BJ (cell line): ENCODE measurements around the gene LDB1. TPM values are rescaled to one million over a fixed set of nuclear protein-coding genes. Genes with fewer than 3 reads are reported as not detected.

Source experiments
- CTCF ChIA-PET: fragments of 350-600 bp; formaldehyde crosslinking; extraction: SDS; loops from one replicate; lab custom pipeline; 2021; ENCODE audit warnings: antibody characterized with exemption, inconsistent platforms; lab: Yijun Ruan, JAX
- POLR2A ChIA-PET: fragments of 300-600 bp; sonication (Branson Sonifier 250); formaldehyde crosslinking; extraction: SDS; loops from one replicate; lab custom pipeline; 2021; ENCODE audit warnings: antibody characterized with exemption; lab: Charles Lee
- DNase-seq: peaks from one replicate; pipeline ENCODE4 v3.0.0-alpha.2; 2011; ENCODE audit warnings: low read depth
- H3K27me3 ChIP-seq: 2 replicates; pipeline ENCODE4 v1.6.0; 2011; ENCODE audit warnings: low read length; ENCODE audit not compliant: control insufficient read depth, insufficient read depth
- H3K36me3 ChIP-seq: 2 replicates; pipeline ENCODE4 v1.5.1; 2011; ENCODE audit warnings: low read length; ENCODE audit not compliant: control insufficient read depth, insufficient read depth
- H3K4me3 ChIP-seq: 2 replicates; pipeline ENCODE4 v1.5.1; 2011; ENCODE audit warnings: low read depth, mild to moderate bottlenecking, control low read depth, low read length
- polyA plus RNA-seq: library from polyadenylated mRNA; depleted of rRNA; stranded (reverse); fragments of >200 nt; gene quantifications from 2 replicates; pipeline ENCODE4 v1.2.3, GENCODE V29; 2011
- TF ChIP-seq, protein P1 (sequence below): IDR thresholded peaks from 2 replicates; pipeline ENCODE4 v1.5.1; 2011; ENCODE audit warnings: low read depth, mild to moderate bottlenecking, control low read depth, inconsistent platforms, low read length, moderate library complexity; ENCODE audit not compliant: insufficient read depth

The LDB1 gene
- polyA plus RNA-seq, 1 experiment = 115 TPM

DNA sequence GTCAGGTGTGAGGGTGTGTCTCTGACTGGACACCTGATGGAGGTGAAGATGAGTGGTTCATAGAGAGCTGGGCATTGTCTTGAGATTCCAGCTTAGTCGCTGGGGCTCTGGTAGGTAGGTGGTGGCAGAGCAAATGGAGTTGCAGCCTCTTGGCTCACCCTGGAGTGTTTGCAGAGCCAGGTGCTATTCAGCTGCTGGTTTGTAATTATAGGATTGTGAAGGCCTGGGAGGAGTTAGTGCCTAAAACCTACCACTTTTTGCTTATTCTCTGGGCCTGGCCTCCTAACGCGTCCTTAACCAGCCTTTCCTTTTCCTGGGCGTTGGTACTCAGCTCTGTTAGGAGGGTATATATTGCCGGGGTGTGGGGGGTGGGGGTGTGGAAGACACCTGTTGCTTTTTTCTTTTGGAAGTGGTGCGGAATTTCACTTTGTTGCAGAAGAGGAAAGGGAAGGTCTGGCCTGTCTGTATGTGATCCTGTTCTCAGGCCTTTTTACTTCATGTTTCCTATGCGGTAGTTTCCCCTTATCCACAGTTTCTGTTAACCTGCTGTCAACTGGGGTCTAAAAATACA, 15.9 kb upstream of the LDB1 start:
- CTCF ChIA-PET = interaction anchor here (0.6 kb wide), 2 partner anchors 11 to 22 kb away, joined by 3 to 6 read pairs; no protein-coding TSS in a partner anchor
- TF ChIP-seq, protein P1, sequence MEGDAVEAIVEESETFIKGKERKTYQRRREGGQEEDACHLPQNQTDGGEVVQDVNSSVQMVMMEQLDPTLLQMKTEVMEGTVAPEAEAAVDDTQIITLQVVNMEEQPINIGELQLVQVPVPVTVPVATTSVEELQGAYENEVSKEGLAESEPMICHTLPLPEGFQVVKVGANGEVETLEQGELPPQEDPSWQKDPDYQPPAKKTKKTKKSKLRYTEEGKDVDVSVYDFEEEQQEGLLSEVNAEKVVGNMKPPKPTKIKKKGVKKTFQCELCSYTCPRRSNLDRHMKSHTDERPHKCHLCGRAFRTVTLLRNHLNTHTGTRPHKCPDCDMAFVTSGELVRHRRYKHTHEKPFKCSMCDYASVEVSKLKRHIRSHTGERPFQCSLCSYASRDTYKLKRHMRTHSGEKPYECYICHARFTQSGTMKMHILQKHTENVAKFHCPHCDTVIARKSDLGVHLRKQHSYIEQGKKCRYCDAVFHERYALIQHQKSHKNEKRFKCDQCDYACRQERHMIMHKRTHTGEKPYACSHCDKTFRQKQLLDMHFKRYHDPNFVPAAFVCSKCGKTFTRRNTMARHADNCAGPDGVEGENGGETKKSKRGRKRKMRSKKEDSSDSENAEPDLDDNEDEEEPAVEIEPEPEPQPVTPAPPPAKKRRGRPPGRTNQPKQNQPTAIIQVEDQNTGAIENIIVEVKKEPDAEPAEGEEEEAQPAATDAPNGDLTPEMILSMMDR = no peak
- POLR2A ChIA-PET = no interaction called here
- no peak for DNase-seq
- Histone ChIP-seq H3K36me3 (peaks cover 30% of the 10 kb centered on the region), H3K4me3 (no peak overlapping the region), H3K27me3 (no peaks in the 10 kb centered on the region)

GRCh38 chr10:102134416-102134815, 14.2 kb upstream of the LDB1 start:
- TF ChIP-seq, protein P1 = no peak
- Histone ChIP-seq H3K36me3 (peaks cover 14% of the 10 kb centered on the region), H3K27me3 (no peaks in the 10 kb centered on the region), H3K4me3 (peak overlapping the region; percentile 96)
- no peak for DNase-seq
- ChIA-PET CTCF (interaction anchor here (0.9 to 1.4 kb wide), 3 partner anchors 12 to 266 kb away, joined by 3 to 5 read pairs (median 3); no protein-coding TSS in a partner anchor), POLR2A (no interaction called here)

DNA sequence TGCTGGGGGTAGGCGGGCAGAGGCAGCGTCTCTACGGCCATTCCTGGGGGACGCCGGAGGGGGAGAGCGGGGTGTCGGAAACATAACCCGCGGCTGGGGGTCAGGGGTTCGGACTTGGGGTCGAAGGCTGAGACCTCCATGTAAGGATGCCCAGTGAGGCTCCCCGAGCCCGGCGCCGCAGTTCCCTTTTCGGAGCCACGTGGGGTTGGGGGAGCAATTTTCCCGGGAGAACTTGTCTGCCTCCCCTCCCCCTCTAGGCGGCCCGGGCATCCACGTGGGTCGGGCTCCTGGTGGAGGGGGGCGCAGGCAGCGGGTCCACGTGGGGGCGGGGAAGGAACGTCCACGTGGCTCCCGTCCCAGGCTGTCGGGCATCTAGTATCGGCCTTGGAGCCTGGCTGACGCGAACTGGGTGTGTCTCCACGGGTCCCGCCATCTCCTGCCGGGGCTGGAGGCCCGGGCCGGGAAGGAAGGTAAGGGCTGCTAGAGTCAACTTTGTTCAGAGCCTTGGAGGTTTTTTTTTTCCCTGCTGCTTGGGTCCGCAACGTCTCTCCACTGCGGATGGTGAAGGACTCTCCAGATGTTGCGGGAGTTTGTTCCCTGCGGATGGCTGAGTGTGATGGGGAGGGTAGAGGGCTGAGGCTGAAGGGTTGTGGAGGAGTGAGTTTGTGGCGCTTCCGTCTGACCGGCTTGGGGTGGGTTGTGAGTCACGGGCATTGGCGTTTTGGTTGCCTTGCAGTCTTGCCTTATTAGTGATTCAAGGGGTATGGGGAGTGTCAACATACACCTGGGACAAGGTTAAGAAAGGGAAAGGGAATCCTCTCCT, 13.4 kb upstream of the LDB1 start:
- peak overlapping the region; percentile 96 for H3K4me3 ChIP-seq
- H3K36me3 ChIP-seq = peaks cover 8% of the 10 kb centered on the region
- DNase-seq = no peak
- CTCF ChIA-PET = interaction anchor here (1.4 kb wide), 1 partner anchor 20 kb away, joined by 3 read pairs; no protein-coding TSS in a partner anchor
- TF ChIP-seq, protein P1 = no peak
- POLR2A ChIA-PET = no interaction called here
- no peaks in the 10 kb centered on the region for H3K27me3 ChIP-seq

GRCh38 chr10:102132563-102133372, 12.6 kb upstream of the LDB1 start, which contains the start of gene PPRC1:
PPRC1 (plus strand) TSS chr10:102133040; CDS start chr10:102133069, 29 bp downstream.
- CTCF ChIA-PET = interaction anchor here (0.6 to 2.5 kb wide), 11 partner anchors 8 to 1226 kb away, joined by 3 to 19 read pairs (median 3); partner anchors contain the start of gene NOLC1
- H3K27me3 ChIP-seq = no peaks in the 10 kb centered on the region
- DNase-seq = peak; percentile 97
- peak within 1 kb of the TSS; percentile 96 for H3K4me3 ChIP-seq
- POLR2A ChIA-PET = no interaction called here
- TF ChIP-seq, protein P1 = peak; percentile 92
- peaks cover 2% of the 10 kb centered on the region for H3K36me3 ChIP-seq
